Fibroblast of villous mesenchyme (primary cell): ENCODE measurements around the gene HUNK. TPM values are rescaled to one million over a fixed set of nuclear protein-coding genes. Genes with fewer than 3 reads are reported as not detected.

Experiments
- DNase-seq: peaks from one replicate; pipeline ENCODE4 v3.0.0-alpha.2; 2010; ENCODE audit warnings: low read depth
- H3K4me3 ChIP-seq: 2 replicates; pipeline ENCODE4 v1.5.1; 2011; ENCODE audit warnings: low read depth, mild to moderate bottlenecking, low read length
- CTCF ChIP-seq: IDR thresholded peaks from 2 replicates; pipeline ENCODE4 v1.5.1; 2012; ENCODE audit warnings: low read depth, mild to moderate bottlenecking, low read length; ENCODE audit not compliant: insufficient read depth
- total RNA-seq: library from RNA; depleted of rRNA; stranded (reverse); fragments of >200 nt; gene quantifications from 2 replicates; pipeline ENCODE4 v1.2.3, GENCODE V29; 2012

The HUNK gene
- total RNA-seq, 1 donor: 1.3 TPM

GRCh38 chr21:31875496-31876015 is 2.7 kb downstream of the HUNK start:
- H3K4me3 ChIP-seq: no peak overlapping the region
- no peak for DNase-seq
- TF ChIP-seq CTCF: no peak

- DNase-seq: no peak
- TF ChIP-seq CTCF: no peak
- no peak overlapping the region for H3K4me3 ChIP-seq
Measured at GRCh38 chr21:31877463-31877957, 4.7 kb downstream of the HUNK start.

GRCh38 chr21:31878831-31879230 is 6.0 kb downstream of the HUNK start:
- no peak for TF ChIP-seq CTCF
- no peak for DNase-seq
- H3K4me3 ChIP-seq: no peak overlapping the region

- no peak for TF ChIP-seq CTCF
- DNase-seq: no peak
- no peak overlapping the region for H3K4me3 ChIP-seq
Measured at GRCh38 chr21:31879241-31879650, 6.4 kb downstream of the HUNK start.

- no peak for TF ChIP-seq CTCF
- H3K4me3 ChIP-seq: no peak overlapping the region
- no peak for DNase-seq
Measured at GRCh38 chr21:31879911-31880310, 7.1 kb downstream of the HUNK start.

GRCh38 chr21:31880816-31881215 is 8.0 kb downstream of the HUNK start:
- no peak for DNase-seq
- no peak overlapping the region for H3K4me3 ChIP-seq
- no peak for TF ChIP-seq CTCF

- no peak overlapping the region for H3K4me3 ChIP-seq
- no peak for TF ChIP-seq CTCF
- no peak for DNase-seq
Measured at GRCh38 chr21:31882711-31883110, 9.9 kb downstream of the HUNK start.
